ENCODE results near the gene THAP11. TPM values are rescaled to one million over a fixed set of nuclear protein-coding genes. Genes with fewer than 3 reads are reported as not detected.
"Not testable (repeated sequence)": the region's sequence is repeated elsewhere in the genome, so short reads cannot be mapped to it uniquely, and the experiment has no call there.

Gene THAP11
- total RNA-seq, 1 donor from 2014 or later = 27.2 TPM

DNA sequence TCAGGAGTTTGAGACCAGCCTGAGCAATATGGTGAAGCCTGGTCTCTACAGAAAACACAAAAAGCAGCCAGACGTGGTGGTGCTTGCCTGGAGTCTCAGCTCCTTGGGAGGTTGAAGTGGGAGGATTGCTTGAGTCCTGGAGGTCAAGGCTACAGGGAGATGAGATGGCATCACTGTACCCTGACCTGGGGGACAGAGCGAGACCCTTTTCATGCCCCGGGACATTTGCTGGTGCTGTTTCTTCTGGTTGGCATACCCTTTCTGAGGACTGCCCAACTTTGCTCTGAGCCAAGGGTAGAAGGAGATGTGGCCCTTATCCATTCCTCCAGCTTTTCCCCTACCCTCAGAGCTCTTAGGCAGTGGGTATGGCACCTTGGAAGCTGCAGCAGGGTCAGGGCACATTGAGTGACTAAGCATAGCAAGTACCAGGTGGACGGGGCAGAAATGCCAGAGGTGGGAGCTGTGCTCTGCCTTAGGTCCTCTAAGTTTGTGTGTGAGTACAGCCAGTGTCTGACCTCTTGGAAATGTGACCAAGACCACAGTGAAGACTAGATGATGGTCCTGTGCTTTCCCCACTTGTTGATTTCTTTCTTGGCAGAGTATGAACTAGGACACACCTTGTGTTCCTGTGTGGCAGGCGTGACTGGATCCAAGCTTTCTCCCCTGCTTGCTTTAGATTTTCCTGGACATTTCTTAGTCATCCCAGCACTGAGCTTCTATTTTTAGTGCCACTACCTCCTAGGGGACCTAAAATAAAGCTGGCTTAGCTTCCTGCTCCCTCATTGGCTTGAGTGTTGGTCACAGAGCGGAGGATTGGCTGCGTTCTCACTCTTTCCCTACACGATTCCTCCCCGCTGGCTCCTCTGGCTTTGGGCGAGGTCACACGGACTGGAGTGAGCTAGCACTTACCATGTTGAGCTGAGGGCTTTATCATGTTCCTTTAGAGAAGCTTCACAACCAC lies 20.8 kb downstream of the THAP11 start:
- DNase-seq (ENCODE audit: low spot score) = no peak

DNA sequence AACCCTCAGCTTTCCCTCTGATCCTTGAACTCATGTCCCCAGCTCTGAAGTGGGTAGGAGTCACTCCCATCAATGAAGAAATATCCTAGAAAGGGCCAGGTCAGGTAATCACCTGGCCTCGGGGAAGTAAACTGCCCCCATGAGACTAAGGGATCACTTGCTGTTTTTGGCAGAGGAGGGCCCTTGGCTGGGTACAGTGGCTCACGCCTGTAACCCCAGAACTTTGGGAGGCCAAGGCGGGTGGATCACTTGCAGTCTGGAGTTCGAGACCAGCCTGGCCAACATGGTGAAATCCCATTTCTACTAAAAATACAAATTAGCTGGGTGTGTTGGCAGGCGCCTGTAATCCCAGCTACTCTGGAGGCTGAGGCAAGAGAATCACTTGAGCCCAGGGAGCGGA lies 21.9 kb downstream of the THAP11 start:
- not testable (repeated sequence) for DNase-seq (ENCODE audit: low spot score)

DNA sequence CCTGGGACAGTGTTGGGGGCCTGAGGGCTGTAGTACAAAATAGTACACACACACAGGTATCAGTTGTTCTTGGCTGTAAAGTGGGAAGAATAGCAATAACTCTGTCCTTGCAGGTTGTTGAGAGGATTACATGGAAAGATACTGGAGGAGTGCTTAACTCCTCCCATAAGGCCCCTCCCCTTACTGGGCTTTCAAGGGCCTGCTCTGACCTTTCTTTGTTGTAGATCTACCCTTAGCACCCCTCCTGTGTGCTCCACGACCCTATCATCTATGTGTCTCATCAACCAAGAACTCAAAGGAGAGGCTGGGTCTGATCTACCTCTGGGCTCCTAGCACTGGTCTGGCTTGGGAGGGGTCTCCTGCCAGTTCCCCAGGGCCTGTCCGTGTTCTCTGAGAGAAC lies 22.5 kb downstream of the THAP11 start:
- DNase-seq (ENCODE audit: low spot score) = no peak

DNA sequence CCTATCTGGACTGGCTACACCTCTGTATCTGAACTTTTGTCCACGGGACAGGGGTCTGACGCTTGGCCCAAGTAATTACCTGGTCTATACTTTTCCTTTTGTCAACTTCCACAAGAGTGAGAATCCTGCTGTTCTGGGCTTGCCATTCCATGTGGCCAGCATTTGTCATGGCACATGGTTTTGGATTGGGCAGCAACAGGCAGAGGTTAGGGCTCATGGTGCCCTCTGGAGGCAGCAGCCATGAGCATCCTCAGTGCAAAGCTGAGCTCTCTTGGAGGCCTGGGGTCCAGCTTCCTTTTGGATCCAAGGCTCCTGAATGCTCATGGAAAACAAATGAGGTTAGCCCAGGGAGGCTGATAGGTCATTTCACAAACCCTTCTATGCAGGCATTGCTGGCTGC lies 23.2 kb downstream of the THAP11 start:
- DNase-seq (ENCODE audit: low spot score) = no peak

- DNase-seq (ENCODE audit: low spot score) = no peak
Observed at GRCh38 chr16:67868290-67868689, 26.2 kb downstream of the THAP11 start.

GRCh38 chr16:67869653-67870052 lies 27.5 kb downstream of the THAP11 start:
- no peak for DNase-seq (ENCODE audit: low spot score)

DNA sequence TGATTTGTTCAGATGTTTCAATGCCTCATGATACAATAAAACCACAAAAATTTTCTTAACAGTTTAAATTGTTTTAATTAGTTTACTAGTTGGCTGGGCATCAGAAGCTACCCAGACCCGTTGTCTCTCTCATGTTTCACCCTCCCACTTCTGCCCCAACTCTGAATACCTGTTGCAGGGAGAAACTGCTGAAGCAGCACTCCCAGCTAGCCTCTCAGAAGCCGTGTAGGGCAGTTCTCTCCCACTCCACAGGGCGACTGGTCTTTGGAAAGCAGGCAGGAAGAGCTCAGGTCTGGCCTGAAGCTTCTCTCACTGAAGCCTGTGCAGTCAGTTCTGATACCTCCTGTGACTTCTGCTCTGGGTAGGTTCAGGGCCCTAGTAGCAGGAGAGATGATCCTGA lies 29.1 kb downstream of the THAP11 start:
- DNase-seq (ENCODE audit: low spot score) = no peak

DNA sequence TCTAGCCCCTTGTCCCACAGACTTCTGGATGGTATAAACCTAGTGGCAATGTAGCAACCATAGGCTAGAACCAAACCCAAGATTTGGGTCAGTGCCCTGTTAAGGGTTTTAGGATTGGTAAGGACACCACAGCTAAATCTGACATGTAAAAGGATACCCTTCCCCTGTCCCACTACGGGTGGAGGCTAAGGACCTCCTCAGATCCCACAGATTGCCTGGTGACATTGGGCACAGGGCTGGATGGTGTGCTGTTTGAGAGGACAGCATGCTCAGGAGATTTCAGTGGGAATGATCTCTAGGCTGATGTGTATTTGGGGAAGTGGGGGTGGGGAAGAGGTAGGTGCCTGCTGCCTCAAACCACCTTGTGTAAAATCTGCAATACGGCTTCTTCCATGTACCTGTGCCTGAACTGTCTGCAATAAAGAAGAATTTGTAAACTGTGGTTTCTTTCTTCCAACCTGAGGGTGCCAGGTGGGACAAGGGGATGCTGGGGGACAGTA lies 30.1 kb downstream of the THAP11 start:
- DNase-seq (ENCODE audit: low spot score) = no peak

- peak; percentile 73 for DNase-seq (ENCODE audit: low spot score)
Observed at GRCh38 chr16:67872631-67873434, 30.7 kb downstream of the THAP11 start, which contains the start of gene EDC4. TSS of gene EDC4 (plus strand) at chr16:67873052. CDS start at chr16:67873262, 210 bp downstream.

DNA sequence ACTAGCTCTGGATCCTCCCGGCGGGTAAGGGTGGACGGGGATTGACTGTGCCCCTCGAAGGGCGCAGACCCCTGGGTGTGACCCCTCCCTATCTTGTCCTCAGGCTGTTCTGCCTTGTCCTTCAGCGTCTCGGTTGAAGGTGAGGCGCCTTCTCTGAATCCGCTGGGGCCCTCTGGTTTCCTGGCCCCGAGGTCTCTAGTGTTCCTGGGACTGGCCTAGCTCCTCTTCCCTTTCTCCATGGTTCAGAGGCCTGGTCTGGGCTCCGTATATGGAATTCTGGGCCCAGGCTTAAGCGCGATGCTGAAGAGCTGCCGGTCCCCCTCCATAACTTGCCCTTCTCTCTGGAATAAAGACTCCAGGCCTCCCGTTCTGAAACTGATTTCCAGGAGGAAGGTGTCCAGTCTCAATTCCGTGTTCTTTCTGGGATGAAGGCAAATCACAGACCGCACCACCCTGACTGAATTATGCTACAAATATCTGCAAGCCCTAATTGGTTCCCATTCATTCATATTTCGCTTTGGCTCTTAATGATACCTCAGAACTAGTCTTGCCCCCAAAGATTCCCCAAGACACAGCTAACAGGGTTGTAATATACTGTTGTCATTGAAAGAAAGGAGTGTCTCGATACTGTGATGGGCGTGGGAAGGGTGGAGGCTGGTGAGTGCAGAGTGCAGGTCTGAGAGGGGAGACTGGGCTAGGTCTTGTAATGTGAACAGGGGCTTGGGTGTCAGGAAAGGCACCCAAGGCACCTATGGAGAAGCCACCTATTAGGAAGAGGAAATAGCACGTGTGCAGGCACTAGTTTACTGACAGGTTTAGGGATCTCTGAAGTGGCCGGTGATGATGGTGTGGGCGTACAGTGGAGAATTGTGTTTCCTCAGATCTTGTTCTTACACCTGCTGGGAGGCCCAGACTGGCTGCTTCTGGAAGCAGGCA lies 31.6 kb downstream of the THAP11 start:
- no peak for DNase-seq (ENCODE audit: low spot score)

- DNase-seq (ENCODE audit: low spot score) = no peak
Observed at GRCh38 chr16:67874372-67874771, 32.3 kb downstream of the THAP11 start.

DNA sequence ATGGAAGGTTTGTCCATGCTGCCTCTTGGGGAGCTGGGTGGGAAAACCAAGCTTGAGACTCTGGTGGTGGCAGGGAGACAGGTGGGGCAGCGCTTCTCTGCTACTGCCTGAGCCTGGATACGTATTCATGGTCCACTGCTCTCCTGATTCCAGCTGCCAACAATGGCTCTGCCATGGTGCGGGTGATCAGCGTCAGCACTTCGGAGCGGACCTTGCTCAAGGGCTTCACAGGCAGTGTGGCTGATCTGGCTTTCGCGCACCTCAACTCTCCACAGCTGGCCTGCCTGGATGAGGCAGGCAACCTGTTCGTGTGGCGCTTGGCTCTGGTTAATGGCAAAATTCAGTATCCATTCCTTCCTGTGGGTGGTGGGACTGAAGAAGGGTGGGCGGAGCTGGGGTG lies 34.9 kb downstream of the THAP11 start:
- DNase-seq (ENCODE audit: low spot score) = no peak

DNA sequence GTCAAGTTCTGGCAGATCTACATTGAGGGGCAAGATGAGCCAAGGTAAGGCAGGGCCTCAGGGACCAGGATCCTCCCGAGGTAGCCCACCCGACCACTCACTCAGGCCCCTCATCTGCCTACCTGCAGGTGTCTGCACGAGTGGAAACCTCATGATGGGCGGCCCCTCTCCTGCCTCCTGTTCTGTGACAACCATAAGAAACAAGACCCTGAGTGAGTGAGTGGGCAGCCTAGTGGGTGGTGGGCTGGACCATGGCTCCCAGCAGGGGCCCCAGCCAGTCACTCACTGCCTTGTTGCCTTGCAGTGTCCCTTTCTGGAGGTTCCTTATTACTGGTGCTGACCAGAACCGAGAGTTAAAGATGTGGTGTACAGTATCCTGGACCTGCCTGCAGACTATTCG lies 36.1 kb downstream of the THAP11 start:
- no peak for DNase-seq (ENCODE audit: low spot score)

GRCh38 chr16:67878846-67879245 lies 36.7 kb downstream of the THAP11 start:
- no peak for DNase-seq (ENCODE audit: low spot score)

DNA sequence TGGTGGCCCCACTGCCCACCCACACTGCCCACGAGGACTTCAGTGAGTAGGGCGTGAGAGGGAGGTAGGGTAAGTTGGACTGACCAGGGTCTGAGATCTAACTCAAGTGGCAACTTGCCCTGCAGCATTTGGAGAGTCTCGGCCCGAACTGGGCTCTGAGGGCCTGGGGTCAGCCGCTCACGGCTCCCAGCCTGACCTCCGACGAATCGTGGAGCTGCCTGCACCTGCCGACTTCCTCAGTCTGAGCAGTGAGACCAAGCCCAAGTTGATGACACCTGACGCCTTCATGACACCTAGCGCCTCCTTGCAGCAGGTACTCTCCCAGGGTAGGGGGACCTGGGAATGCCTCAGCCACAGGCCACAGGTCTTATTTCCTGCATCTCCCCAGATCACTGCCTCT lies 37.3 kb downstream of the THAP11 start:
- DNase-seq (ENCODE audit: low spot score) = no peak

DNA sequence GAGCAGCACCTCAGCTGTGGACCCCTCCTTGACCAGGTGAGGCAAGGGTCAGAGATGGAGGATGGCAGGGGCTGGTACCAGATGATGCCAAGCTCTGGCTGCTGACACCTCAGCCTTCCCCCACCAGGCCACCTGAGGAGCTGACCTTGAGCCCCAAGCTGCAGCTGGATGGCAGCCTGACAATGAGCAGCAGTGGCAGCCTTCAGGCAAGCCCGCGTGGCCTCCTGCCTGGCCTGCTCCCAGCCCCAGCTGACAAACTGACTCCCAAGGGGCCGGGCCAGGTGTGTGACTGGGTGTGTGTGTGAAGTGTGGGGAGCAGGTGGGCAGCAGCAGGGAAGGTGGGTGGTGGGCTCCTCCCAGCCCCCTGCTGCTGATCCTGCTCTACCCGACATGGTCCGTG lies 37.8 kb downstream of the THAP11 start:
- no peak for DNase-seq (ENCODE audit: low spot score)

DNA sequence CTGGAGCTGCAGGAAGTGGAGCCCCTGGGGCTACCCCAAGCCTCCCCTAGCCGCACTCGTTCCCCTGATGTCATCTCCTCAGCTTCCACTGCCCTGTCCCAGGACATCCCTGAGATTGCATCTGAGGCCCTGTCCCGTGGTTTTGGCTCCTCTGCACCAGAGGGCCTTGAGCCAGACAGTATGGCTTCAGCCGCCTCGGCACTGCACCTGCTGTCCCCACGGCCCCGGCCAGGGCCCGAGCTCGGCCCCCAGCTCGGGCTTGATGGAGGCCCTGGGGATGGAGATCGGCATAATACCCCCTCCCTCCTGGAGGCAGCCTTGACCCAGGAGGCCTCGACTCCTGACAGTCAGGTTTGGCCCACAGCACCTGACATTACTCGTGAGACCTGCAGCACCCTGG lies 38.5 kb downstream of the THAP11 start:
- no peak for DNase-seq (ENCODE audit: low spot score)

GRCh38 chr16:67881621-67882161 lies 39.6 kb downstream of the THAP11 start:
- no peak for DNase-seq (ENCODE audit: low spot score)

DNA sequence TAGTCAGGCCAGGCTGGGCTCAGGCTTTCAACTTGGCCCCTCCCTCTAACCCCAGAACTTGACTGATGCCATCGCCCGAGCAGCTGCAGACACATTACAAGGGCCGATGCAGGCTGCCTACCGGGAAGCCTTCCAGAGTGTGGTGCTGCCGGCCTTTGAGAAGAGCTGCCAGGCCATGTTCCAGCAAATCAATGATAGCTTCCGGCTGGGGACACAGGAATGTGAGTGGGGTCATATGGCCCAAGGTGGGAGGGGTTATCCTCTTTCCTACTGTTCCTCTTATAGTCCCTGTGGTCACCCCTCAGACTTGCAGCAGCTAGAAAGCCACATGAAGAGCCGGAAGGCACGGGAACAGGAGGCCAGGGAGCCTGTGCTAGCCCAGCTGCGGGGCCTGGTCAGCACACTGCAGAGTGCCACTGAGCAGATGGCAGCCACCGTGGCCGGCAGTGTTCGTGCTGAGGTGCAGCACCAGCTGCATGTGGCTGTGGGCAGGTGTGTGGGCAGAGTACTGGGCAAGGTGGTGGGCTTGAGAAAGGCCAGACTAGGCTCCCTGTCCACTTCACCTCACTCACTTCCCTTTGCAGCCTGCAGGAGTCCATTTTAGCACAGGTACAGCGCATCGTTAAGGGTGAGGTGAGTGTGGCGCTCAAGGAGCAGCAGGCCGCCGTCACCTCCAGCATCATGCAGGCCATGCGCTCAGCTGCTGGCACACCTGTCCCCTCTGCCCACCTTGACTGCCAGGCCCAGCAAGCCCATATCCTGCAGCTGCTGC lies 40.4 kb downstream of the THAP11 start:
- no peak for DNase-seq (ENCODE audit: low spot score)

- DNase-seq (ENCODE audit: low spot score) = no peak
Observed at GRCh38 chr16:67883146-67883871, 41.2 kb downstream of the THAP11 start.
